Osteocyte (in vitro differentiated cells): ENCODE measurements around the gene CHRNB4. TPM values are rescaled to one million over a fixed set of nuclear protein-coding genes. Genes with fewer than 3 reads are reported as not detected.

Source experiments
- DNase-seq: peaks from one replicate; pipeline ENCODE4 v3.0.0; 2021; ENCODE audit warnings: mixed read lengths; ENCODE audit not compliant: unreplicated experiment; ENCODE audit errors: extremely low spot score
- H3K27ac Mint-ChIP-seq: one replicate; pipeline ENCODE4 v1.8.0; 2021; ENCODE audit warnings: mild to moderate bottlenecking, mixed read lengths; ENCODE audit not compliant: unreplicated experiment
- H3K27me3 Mint-ChIP-seq: one replicate; pipeline ENCODE4 v1.8.0; 2021; ENCODE audit warnings: mixed read lengths; ENCODE audit not compliant: unreplicated experiment
- H3K36me3 Mint-ChIP-seq: one replicate; pipeline ENCODE4 v1.8.0; 2021; ENCODE audit warnings: mixed read lengths; ENCODE audit not compliant: unreplicated experiment
- H3K4me1 Mint-ChIP-seq: one replicate; pipeline ENCODE4 v1.8.0; 2021; ENCODE audit warnings: mixed read lengths; ENCODE audit not compliant: unreplicated experiment
- H3K4me3 Mint-ChIP-seq: one replicate; pipeline ENCODE4 v1.8.0; 2021; ENCODE audit warnings: mild to moderate bottlenecking, moderate library complexity, mixed read lengths; ENCODE audit not compliant: unreplicated experiment
- H3K9me3 Mint-ChIP-seq: one replicate; pipeline ENCODE4 v1.8.0; 2021; ENCODE audit warnings: mixed read lengths; ENCODE audit not compliant: unreplicated experiment
- total RNA-seq: library from RNA; stranded (reverse); gene quantifications from 2 replicates; pipeline ENCODE4 v1.2.1, GENCODE V29; 2021
- TF ChIP-seq, protein P1 (sequence below): fragments of 200-600 bp; sonication (generic); IDR thresholded peaks from 2 replicates; pipeline ENCODE4 v1.5.0; 2021; ENCODE audit warnings: antibody characterized with exemption, mild to moderate bottlenecking, moderate library complexity

Gene CHRNB4
- total RNA-seq, 1 donor from 2014 or later = not detected

DNA sequence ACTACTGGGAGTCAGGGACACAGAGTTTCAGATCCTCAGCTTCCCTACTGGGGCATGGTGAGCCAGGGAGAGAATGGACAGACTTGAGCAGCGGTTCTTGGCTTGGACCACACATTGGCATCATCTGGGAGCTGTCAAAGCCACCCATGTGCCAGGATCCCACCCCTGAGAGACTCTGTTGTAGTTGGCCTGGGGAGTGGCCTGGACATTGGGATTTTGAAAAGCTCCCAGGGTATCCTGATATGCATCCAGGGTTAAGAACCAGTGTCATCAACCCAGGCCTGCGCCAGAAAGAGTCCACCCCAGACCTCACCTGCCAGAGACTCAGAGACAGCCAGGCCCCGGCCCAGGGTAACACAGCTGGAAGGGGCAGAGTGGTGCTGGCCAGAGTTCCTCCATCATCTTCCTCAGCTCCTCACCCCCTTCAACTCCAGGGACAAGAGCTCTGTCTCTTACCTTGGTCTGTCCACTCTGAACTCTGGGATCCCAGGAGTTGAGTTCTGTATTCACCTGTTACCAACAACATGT, 33.0 kb upstream of the CHRNB4 start:
- peaks cover 8% of the 10 kb centered on the region for H3K27me3 Mint-ChIP-seq
- no peaks in the 10 kb centered on the region for H3K36me3 Mint-ChIP-seq
- no peak overlapping the region for H3K27ac Mint-ChIP-seq
- no peak overlapping the region for H3K4me3 Mint-ChIP-seq
- TF ChIP-seq, protein P1, sequence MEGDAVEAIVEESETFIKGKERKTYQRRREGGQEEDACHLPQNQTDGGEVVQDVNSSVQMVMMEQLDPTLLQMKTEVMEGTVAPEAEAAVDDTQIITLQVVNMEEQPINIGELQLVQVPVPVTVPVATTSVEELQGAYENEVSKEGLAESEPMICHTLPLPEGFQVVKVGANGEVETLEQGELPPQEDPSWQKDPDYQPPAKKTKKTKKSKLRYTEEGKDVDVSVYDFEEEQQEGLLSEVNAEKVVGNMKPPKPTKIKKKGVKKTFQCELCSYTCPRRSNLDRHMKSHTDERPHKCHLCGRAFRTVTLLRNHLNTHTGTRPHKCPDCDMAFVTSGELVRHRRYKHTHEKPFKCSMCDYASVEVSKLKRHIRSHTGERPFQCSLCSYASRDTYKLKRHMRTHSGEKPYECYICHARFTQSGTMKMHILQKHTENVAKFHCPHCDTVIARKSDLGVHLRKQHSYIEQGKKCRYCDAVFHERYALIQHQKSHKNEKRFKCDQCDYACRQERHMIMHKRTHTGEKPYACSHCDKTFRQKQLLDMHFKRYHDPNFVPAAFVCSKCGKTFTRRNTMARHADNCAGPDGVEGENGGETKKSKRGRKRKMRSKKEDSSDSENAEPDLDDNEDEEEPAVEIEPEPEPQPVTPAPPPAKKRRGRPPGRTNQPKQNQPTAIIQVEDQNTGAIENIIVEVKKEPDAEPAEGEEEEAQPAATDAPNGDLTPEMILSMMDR = no peak
- H3K9me3 Mint-ChIP-seq = no peaks in the 10 kb centered on the region
- peaks cover 4% of the 10 kb centered on the region for H3K4me1 Mint-ChIP-seq
- DNase-seq = no peak

DNA sequence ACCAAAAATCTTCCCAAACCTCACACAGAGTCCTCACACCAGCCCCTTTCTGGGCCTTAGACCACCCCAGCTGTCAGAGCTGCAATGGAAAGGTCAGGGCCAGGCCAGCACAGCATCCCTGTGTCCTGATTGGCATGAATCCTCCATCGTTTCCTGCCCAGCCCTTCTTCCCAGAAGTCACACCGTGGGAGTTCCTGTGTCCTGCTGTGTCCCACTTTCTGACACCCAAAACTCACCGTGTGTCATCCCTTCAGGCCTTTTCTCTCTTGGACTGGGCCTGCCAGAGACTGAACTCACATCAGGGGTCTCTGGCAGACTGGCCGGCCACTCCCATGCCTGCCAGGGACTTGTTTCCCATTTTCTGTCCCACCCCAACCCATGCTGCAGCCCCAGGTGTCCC, 32.5 kb upstream of the CHRNB4 start:
- no peaks in the 10 kb centered on the region for H3K36me3 Mint-ChIP-seq
- H3K27me3 Mint-ChIP-seq = peaks cover 12% of the 10 kb centered on the region
- TF ChIP-seq, protein P1 = no peak
- peaks cover 4% of the 10 kb centered on the region for H3K4me1 Mint-ChIP-seq
- H3K9me3 Mint-ChIP-seq = no peaks in the 10 kb centered on the region
- H3K27ac Mint-ChIP-seq = no peak overlapping the region
- H3K4me3 Mint-ChIP-seq = no peak overlapping the region
- DNase-seq = no peak

DNA sequence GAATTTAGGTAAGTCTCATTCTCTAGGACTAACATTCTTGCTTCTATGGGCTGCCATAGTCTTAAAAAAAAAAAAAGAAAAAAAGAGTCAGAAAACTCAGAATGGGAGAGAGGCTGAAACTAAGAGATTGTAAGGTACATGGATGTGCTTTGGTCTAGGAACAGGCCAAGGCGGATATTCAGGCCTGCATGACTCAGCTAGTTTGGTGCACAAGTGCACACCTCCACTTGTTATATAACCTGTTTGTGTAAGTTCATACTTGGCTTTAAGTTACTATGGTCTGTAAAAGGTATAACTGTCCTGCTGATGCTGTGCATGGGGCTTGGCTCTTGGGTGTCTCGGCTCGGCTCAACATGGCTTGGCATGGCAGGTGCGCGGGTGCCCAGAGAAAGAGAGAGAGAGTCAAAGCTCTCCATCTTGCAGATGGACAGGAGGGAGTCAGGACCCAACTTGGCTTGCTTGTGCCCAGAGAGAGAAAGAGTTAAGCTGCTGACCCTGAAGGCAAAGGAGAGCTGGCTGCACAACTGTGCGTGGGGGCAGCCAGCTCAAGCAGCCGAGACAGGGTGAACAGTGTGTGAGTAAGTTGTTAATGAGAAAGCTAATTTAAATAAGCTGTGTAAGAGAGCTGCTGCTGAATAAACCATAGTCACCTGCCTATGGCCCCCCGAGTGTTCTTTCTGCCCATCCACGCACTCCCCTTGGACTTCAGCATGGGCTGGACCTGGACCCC, 31.4 kb upstream of the CHRNB4 start:
- DNase-seq = no peak
- Mint-ChIP-seq H3K9me3 (no peaks in the 10 kb centered on the region), H3K4me3 (no peak overlapping the region)

DNA sequence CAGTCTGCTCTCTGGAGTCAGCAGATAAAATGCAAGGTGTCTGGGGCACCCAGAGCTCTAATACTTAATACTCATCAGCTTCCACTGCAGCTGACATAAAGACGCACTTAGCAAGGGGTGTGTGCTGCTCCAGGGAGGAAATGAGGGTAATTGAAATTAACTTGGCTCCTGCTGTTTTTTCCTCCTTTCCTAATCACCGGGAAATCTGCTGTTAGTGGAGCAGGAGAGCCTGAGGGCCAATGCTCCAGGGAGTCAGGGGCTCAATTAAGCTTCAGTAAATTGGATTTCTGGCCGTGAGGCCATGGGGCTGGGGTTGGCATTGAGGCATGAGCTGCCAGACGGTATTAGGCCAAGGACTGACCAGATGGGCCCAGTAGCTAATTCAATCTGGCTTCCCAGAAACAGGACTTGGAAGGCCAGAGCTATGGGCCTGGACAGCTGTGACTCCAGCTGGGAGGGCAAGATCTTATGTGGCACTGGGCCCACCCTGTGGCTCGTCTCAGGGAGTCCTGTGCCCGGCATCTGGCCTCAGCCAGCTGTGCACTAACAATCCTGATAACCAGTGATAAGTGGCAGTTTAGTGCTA, 30.7 kb upstream of the CHRNB4 start:
- no peak overlapping the region for H3K27ac Mint-ChIP-seq
- DNase-seq = no peak
- H3K36me3 Mint-ChIP-seq = no peaks in the 10 kb centered on the region
- peaks cover 27% of the 10 kb centered on the region for H3K27me3 Mint-ChIP-seq
- H3K4me3 Mint-ChIP-seq = no peak overlapping the region
- peaks cover 4% of the 10 kb centered on the region for H3K4me1 Mint-ChIP-seq
- no peaks in the 10 kb centered on the region for H3K9me3 Mint-ChIP-seq
- TF ChIP-seq, protein P1 = no peak

More for the DNA sequence above, 31.4 kb upstream of the CHRNB4 start:
- TF ChIP-seq, protein P1 = no peak
- H3K4me1 Mint-ChIP-seq = peaks cover 4% of the 10 kb centered on the region
- peaks cover 22% of the 10 kb centered on the region for H3K27me3 Mint-ChIP-seq
- H3K27ac Mint-ChIP-seq = no peak overlapping the region
- no peaks in the 10 kb centered on the region for H3K36me3 Mint-ChIP-seq

DNA sequence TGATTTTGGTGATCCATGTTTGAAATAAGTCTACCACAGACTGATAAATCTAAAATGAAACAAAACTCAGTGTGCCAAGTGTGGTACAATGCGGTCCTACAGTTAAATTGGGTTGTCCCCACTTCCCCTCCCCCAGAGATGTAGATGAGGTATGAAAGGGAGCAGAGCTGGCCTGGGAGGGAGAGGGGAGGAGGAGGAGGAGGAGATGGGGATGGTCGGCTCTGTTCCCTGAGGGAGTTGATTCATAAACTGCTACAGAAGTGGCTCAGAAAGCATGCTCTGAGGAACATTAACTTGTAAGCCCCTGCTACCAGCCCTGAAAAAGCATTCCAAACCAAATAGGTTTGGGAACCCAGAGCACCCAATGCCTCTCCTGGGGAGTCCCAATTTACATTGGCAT, 28.0 kb upstream of the CHRNB4 start:
- H3K36me3 Mint-ChIP-seq = no peaks in the 10 kb centered on the region
- no peak overlapping the region for H3K4me3 Mint-ChIP-seq
- peaks cover 48% of the 10 kb centered on the region for H3K27me3 Mint-ChIP-seq
- no peak overlapping the region for H3K27ac Mint-ChIP-seq
- peaks cover 4% of the 10 kb centered on the region for H3K4me1 Mint-ChIP-seq
- DNase-seq = no peak
- no peaks in the 10 kb centered on the region for H3K9me3 Mint-ChIP-seq
- TF ChIP-seq, protein P1 = no peak
